HG03432 (cell line): ENCODE measurements around the gene IGF1R.
"Not testable (repeated sequence)": the region's sequence is repeated elsewhere in the genome, so short reads cannot be mapped to it uniquely, and the experiment has no call there.

ENCODE experiments used
- ATAC-seq: cut with Tn5 transposase; IDR thresholded peaks from one replicate; pipeline ENCODE4 v1.9.1; 2021; ENCODE audit warnings: mild to moderate bottlenecking, moderate library complexity; ENCODE audit not compliant: unreplicated experiment

The IGF1R gene

DNA sequence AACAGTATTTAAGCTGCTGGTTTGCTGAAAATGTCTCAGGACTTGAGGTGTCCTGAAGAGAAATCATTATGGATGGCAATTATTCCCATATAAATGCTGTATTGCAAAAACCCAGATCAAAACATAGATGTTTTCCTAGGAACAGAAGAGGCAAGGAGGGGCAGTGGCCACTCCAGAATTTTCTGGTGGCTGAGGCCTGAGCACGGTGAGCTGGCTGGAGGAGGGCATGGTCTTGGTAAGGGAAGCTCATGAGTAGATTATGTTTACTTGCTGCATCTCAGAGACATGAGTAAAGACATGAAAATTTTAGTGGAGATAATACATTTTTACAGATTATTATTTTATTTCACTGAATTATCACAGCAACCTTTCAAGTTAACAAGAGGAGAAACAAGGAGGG is 328.2 kb downstream of the IGF1R start:
- no peak for ATAC-seq

DNA sequence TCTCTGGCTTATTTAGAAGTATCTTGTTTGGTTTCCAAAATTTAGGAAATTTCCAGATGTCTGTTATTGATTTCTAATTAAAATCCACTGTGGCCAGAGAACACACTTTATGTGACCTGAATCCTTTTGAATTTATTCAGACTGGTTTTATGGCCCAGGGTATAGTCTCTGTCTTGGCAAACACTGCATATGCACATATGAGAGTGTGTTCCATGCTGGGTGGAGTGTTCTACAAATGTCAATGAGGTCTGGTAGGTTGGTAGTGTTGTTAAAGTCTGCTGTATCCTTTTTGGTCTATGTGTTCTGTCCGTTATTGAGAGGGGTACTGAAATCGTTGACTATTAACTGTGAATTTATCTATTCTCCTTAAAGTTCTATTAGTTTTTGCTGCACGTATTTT is 329.1 kb downstream of the IGF1R start:
- no peak for ATAC-seq

DNA sequence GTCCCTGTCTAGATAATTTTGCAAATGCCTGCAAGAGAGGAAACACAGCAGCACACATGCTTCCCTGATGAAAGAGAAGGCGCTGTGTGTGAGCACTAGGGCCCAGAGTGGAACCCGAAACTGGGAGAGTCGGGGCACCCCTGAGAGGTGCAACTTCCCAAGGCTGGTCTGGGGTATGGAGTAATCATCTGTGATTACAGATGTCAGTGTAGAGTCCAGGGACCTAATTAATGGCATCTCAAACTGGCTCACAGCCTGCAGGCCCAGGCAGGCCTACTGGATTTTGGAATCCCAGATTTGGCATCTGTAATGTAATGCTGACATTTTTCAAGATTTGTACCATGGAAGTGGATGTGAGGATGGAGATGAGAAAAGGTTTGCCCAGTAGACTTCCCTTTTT is 329.8 kb downstream of the IGF1R start:
- no peak for ATAC-seq

DNA sequence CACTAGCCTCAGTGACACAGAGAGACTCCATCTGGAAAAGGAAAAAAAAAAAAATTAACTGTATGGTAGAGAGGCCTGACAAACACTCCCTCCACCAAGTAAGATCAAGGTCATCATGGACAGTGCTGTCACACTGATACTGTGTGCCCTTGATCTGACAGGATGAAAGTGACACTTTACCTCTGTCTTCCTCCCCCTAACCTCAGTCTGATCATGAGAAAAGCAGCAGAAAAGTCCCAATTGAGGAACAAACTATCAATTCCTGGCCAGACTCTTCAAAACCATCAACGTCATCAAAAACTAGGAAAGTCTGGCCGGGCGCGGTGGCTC is 332.5 kb downstream of the IGF1R start:
- ATAC-seq = peak; percentile 45

- peak; percentile 71 for ATAC-seq
Observed at GRCh38 chr15:98981851-98982722, 333.7 kb downstream of the IGF1R start.

DNA sequence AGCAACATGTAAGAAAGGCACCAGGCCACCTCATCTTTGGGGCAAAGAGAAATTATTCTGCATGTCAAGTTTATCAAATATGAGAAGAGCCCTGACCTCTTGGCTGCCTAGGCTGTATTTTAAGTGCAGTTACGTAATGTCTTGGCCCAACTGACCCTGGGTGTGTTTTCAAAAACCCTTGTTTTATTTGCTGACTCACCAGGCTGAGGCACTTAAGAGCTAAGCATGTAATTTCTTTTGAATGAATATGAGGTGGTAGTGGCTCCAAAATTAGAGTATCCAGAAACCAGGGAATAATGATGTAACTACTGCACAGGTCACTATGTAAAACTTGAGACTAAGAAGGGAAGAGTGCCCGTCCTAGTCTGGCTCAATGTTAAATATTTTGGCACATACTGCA is 335.0 kb downstream of the IGF1R start:
- no peak for ATAC-seq

DNA sequence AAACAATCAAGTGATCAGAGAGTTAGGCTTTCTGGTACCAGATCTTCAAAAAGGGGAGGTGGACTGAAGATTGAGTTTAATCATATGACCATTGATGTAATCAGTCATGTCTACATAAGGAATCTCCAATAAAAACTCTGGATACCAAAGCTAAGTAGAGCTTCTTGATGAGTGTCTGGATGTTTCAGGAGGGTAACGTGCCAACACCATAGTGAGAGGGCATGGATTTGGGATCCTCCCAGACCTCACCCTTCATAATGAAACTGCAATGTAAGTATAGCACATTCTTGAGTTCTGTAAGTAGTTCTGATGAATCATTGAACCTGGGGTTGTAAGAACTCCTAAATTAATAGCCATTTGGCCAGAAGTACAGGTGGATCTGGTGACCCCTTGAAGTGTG is 337.9 kb downstream of the IGF1R start:
- no peak for ATAC-seq

DNA sequence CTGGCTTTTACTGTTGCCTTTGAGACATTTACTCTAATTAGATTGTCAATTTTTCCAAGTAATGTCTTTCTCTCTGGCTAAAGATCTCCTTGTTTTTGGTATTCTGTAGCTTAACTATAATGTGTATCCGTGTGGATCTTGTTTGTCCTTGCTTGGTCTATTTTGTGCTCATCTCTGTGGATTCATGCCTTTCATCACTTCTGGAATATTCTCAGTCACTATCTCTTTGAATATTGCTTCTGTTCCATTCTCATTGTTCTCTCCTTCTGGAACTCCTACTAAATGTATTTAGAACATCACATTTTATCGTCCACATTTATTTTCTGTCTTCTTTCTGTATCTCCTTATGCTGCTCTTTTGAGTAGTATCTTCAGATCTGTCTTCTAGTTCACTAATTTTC is 346.6 kb downstream of the IGF1R start:
- no peak for ATAC-seq

DNA sequence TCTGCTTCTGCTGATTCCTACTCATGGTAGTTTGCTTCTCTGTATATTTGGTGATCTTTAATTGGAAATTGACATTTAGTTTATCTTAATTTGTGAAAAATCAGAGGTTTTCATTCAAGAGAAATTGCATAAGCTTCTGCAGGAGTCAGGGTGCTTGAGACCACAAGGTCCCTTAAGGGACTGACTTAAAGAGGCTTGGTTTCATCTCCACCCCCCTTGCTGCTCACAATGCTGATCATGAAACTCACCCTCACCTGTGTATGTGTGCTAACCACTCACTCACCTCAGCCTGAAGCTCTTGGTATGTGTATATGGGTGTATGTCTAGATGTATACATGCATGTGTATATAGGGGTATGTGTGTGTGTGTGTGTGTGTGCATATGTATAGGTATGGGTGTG is 347.8 kb downstream of the IGF1R start:
- ATAC-seq = peak; percentile 89

GRCh38 chr15:98996624-98997023 is 348.3 kb downstream of the IGF1R start:
- peak; percentile 21 for ATAC-seq

DNA sequence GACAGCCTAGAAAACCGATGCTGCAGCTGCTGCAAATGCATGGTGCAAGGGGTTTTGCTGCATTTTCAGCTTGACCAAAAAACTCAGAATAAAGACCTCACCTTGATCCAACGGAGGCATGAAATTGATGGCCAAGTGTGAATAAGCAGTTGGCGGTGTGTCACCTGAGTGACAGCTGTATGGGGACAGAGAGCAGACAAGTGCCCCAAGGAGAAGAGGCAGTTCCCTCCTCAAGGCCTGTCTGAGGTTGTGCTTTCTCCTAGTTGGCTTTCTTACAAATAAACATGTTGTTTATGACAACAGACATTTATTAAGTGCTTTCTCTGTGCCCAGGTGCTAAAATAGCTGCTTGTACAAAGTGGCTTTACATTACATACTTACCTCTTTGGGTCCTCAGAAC is 349.0 kb downstream of the IGF1R start:
- no peak for ATAC-seq

DNA sequence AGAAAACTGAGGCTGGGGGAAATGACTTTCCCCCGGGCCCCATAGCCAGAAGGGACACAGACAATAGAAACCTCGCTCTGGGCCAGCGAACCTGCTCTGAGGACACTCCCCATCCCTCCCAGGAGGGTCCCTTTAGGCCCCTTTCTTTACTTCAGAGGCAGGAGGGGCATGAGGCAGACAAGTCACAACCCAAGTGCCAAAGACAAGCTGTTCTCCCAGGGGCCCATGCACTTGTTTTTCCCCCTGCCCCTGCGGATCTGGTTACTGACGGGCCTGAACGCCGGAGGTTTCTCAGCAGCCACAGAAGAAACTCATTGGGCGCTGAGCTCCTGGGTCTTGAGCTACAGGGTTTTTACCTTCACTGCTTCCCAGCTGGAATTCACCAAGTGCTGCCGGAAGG is 349.4 kb downstream of the IGF1R start:
- ATAC-seq = no peak

GRCh38 chr15:98998279-98998678 is 349.9 kb downstream of the IGF1R start:
- ATAC-seq = no peak

GRCh38 chr15:98999233-98999632 is 350.9 kb downstream of the IGF1R start:
- no peak for ATAC-seq

- no peak for ATAC-seq
Observed at GRCh38 chr15:99002226-99002625, 353.9 kb downstream of the IGF1R start.

GRCh38 chr15:99003317-99003716 is 355.0 kb downstream of the IGF1R start:
- ATAC-seq = not testable (repeated sequence)

DNA sequence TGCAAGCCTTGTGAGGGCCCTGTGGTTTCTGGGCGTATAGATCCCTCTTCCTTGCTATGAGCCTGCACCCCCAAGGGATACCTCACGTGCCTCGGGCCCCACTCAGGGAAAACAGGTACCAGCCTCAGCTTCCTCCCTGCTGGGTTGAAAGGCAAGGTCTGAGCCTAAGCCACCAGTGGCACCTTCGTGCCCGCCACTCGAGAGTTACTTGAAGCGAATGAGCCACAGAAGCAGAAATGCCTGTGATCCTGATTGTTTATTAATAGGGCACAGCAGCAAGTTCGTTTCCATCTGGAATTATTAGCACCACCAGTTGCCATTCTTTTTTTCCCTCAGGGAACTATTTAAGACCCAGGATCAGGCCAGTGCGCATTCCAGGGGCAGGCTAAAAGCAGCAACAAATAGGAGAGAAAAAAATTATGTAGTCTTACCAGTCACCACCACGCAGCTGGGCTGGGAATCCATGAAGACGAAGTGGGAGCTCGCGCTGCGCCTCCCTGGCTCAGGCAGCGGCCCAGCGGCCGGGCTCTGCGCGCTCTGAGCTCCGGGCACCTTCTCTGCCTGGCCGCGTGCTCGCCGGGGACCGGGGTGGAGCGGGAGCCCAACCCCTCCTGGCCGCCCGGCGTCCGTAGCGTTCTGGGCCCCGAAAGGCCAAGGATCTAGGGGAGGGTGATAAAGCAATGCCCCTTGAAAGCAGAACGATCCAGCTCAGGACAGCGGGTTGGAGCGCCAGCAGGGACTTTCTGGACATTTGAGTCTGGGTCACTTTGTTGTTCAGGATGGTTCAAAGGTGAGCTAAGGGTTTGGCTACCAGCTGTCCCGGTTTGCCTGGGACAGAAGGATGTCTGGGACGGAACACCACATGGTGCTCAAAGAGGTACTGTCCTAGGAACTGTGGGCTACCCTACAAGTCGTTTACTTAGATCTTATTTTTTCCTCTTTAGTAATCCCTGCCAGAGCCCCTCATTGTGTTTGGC is 356.9 kb downstream of the IGF1R start:
- ATAC-seq = not testable (repeated sequence)

- no peak for ATAC-seq
Observed at GRCh38 chr15:99006146-99006545, 357.8 kb downstream of the IGF1R start.

DNA sequence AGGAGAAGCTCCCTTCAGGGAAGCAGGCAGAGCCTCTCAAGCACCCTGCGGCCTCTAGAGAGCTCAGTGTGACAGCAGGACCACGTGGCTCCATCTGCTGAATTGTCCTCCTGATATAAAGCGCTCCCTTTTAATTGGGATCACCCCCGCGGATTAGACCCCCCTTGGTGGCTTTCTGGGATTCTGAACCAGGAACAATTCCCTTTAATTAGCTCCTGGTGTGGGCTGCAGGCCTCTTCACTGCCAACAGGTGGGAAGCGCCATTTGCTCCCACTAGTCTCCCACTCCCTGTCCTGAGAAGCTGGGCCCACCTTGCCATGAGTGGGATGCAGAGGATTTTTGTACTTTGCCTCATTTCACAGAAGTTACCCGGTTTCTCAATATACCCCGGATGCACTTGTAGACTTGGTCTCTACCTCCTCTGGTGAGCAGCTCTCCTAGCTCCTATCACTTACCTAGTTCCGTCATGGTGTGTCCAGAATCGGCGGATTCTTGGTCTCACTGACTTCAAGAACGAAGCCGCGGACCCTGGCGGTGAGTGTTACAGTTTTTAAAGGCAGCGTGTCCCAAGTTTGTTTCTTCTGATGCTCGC is 358.7 kb downstream of the IGF1R start:
- no peak for ATAC-seq

DNA sequence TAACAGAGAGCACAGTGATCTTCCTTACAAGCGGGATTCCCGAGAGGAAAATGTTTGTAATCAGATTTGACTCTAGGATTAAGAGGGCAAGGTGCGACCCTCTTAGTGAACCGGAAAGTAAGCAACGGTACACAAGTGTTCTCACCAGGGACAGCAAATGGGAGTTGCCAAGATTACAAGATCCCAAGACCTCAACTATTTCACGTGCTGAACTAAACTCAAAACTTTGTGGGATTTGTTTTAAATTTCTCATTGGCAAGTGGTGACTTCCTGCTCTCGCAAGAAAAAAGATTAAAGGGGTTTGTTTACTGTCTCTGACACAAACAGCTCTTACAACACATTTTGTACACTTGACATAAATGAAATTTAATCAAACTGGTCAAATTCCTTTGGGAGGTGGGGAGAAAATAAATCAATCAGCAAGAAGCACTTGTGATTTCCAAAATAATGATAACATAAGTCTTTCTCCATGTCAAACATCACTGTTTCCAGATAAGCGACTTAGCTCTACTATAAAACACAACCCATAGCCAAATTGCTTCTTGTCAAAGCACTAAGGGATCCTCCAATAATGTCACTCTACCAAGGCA is 361.5 kb downstream of the IGF1R start:
- ATAC-seq = no peak

DNA sequence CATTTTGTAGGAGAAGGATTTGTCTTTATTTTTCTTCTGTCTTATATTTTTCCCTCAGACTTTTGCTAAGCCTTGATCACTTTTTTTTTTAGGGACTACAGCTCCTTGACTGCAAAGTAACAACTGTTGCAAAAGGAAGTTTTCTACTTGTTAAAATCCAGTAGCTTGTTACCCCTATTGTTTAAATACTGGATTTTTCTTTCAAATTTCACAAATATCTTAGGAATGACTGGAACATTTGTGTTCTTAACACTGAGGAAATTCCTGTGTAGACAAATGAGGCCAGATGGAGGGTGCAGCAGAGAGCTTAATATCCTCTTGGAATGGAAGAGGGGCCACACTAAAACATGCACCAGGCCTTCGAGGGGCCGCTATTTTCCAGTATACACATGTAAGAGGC is 362.4 kb downstream of the IGF1R start:
- ATAC-seq = no peak
